Measurements from ENCODE around the gene PEX11B. TPM values are rescaled to one million over a fixed set of nuclear protein-coding genes. Genes with fewer than 3 reads are reported as not detected.

Gene PEX11B
- total and polyA plus RNA-seq, 2 of the 8 experiments (the other 6 are each of a cell fraction or from before 2014, with no cell fraction given): 9.1 to 15.1 TPM

DNA sequence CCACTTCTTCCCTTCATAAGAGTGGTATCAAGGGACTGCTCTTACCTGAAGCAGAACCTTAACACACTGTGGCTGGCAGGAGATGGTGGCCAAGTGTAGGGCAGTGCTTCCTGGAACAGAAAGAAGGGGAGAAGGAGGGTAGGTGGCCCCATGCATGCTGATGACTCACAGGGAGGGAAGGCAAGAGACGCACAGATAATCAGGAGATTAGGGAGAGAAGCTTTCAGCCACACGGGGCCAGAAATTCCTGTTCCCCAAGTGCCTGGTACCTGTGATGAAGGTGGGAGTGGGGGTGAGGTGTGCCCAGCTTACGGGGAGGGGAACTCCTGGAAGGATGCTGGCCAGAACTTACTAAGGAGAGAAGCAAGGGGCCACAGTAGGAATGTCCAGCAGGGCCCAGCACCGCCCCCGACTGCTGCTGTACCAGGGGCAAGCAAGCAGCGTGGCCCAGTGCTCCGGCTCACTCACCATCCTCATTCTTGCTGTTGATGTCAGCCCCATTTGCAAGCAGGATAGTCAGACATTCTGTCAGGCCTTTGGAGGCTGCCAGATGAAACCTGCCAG lies 40.5 kb downstream of the PEX11B start:
- H2AFZ ChIP-seq (ENCODE audit: low read length): no peak overlapping the region
- H3K79me2 ChIP-seq (ENCODE audit: control insufficient read depth in 1 of 2, insufficient read depth in 2 of 2, low read length in 2 of 2): no peaks in the 10 kb centered on the region
- no peak for FAIRE-seq

More for the DNA sequence above, 40.5 kb downstream of the PEX11B start:
- H3K27me3 ChIP-seq (replicated peaks in 1 of 4; ENCODE audit: control insufficient read depth in 3 of 4, extremely low read depth in 1 of 4, insufficient read depth in 3 of 4, low read length in 3 of 4): peaks cover 0 to 9% (median 7%) of the 10 kb centered on the region in 4 experiments; a peak in 6 of 7 replicates
- no peaks in the 10 kb centered on the region for H4K20me1 ChIP-seq (replicated peaks in 1 of 2; ENCODE audit: control insufficient read depth in 1 of 2, insufficient read depth in 2 of 2, low read length in 2 of 2)
- H2BK5ac ChIP-seq (ENCODE audit: low read depth, low read length): no peak overlapping the region
- no peak overlapping the region for H3K23ac ChIP-seq (ENCODE audit: insufficient read length)
- no peaks in the 10 kb centered on the region for H3K23me2 ChIP-seq (ENCODE audit: low read depth, low read length)
- H3K9me3 ChIP-seq (ENCODE audit: insufficient read depth in 2 of 2, low read depth in 1 of 2, low read length in 1 of 2): no peaks in the 10 kb centered on the region
- H3K36me3 ChIP-seq (ENCODE audit: control insufficient read depth in 2 of 4, insufficient read depth in 4 of 4, low read length in 3 of 4): no peaks in the 10 kb centered on the region
- H3K4me1 ChIP-seq (replicated peaks in 1 of 4; ENCODE audit: control insufficient read depth in 3 of 4, insufficient read depth in 4 of 4, low read length in 3 of 4): peaks cover 0 to 10% (median 6%) of the 10 kb centered on the region in 4 experiments; a peak in 5 of 7 replicates
- H3K14ac ChIP-seq (ENCODE audit: insufficient read length): no peak overlapping the region
- no peak for DNase-seq (ENCODE audit: low read depth in 1 of 2, low spot score in 2 of 2)
- no peak overlapping the region for H2BK20ac ChIP-seq (ENCODE audit: low read length)
- H3K56ac ChIP-seq (replicated peaks; ENCODE audit: insufficient read length, low read depth, low read length): no peak overlapping the region
- no peak overlapping the region for H3K27ac ChIP-seq (ENCODE audit: low read depth, low read length)
- H2BK15ac ChIP-seq (ENCODE audit: low read length): peak overlapping the region; percentile 75; the same call in 1 of the 2 replicates
- H3K4me2 ChIP-seq (ENCODE audit: insufficient read depth in 1 of 2, low read depth in 2 of 2, low read length in 2 of 2): no peak overlapping the region
- no peak overlapping the region for H3K4me3 ChIP-seq (ENCODE audit: extremely low read depth in 1 of 4, insufficient read depth in 2 of 4, low read depth in 3 of 4, low read length in 4 of 4)
- H2BK12ac ChIP-seq (ENCODE audit: low read depth, low read length): no peak overlapping the region
- TF ChIP-seq SUZ12 (IDR thresholded peaks at IDR 0.05; ENCODE audit: low read length) (no peak), POLR2AphosphoS5 (IDR thresholded peaks at IDR 0.05; ENCODE audit: low read depth, low read length) (no peak), BACH1 (IDR thresholded peaks at IDR 0.05; ENCODE audit: low read length) (no peak)
- no peak overlapping the region for H4K91ac ChIP-seq (replicated peaks; ENCODE audit: insufficient read length, low read length)
- no peak overlapping the region for H2AK5ac ChIP-seq (ENCODE audit: low read depth, low read length)
- H4K8ac ChIP-seq (ENCODE audit: extremely low read depth, insufficient read depth, low read length): no peak overlapping the region
- H3K79me1 ChIP-seq (ENCODE audit: low read depth, low read length): no peaks in the 10 kb centered on the region
- 89% methylated on average over 6 of the region's 7 CpGs; no CpG with 5 or more reads in 1 of the 2 experiments for WGBS, 2 experiments (ENCODE audit: extremely low coverage in 1 of 2, insufficient coverage in 1 of 2, insufficient read length in 1 of 2, insufficient replicate concordance in 2 of 2, low coverage in 1 of 2, low lambda C conversion rate in 2 of 2, missing lambda C conversion rate in 1 of 2)
- H3K9ac ChIP-seq (replicated peaks in 1 of 4; ENCODE audit: extremely low read depth in 1 of 4, low read depth in 3 of 4, low read length in 3 of 4): no peak overlapping the region
- no peak overlapping the region for H3K4ac ChIP-seq (replicated peaks; ENCODE audit: insufficient read length, low read depth, low read length)
- POLR2A ChIA-PET (ENCODE audit: partially characterized antibody): interaction anchor here (0.8 to 2.7 kb wide), 3 partner anchors 14 to 49 kb away, joined by 3 to 10 read pairs (median 6); partner anchors contain the start of genes PIAS3 and RBM8A
- no peak overlapping the region for H2BK120ac ChIP-seq (replicated peaks; ENCODE audit: low read depth, low read length)
- CTCF ChIA-PET (ENCODE audit: partially characterized antibody): interaction anchor here (4.0 to 6.5 kb wide), 2 partner anchors 14 to 32 kb away, joined by 30 to 62 read pairs; partner anchors contain the start of gene NUDT17
- H3K18ac ChIP-seq (ENCODE audit: extremely low read depth, low read length): no peak overlapping the region
- H4K5ac ChIP-seq (ENCODE audit: insufficient read length, low read depth, low read length): no peak overlapping the region
